GM23338 (cell line): ENCODE data around the gene COL26A1. TPM values are rescaled to one million over a fixed set of nuclear protein-coding genes. Genes with fewer than 3 reads are reported as not detected.
"Not testable (repeated sequence)": the region's sequence is repeated elsewhere in the genome, so short reads cannot be mapped to it uniquely, and the experiment has no call there.

ENCODE experiments used
- ATAC-seq: fragments of 200-7000 bp; cut with Tn5 transposase; 3 replicates; pipeline ENCODE4 v1.9.1; 2020
- DNase-seq: peaks from one replicate; pipeline ENCODE4 v3.0.0-alpha.2; 2015; ENCODE audit warnings: low spot score
- H2AFZ ChIP-seq: fragments of 200-600 bp; sonication (generic); 2 replicates; pipeline ENCODE4 v1.8.0; 2016; ENCODE audit warnings: antibody characterized with exemption, mild to moderate bottlenecking, moderate library complexity
- H3F3A ChIP-seq: fragments of 200-600 bp; sonication (generic); replicated peaks from 2 replicates; pipeline ENCODE4 v1.8.0; 2017; ENCODE audit warnings: antibody characterized with exemption, mixed run types, low read depth
- H3K27ac ChIP-seq: fragments of 200-600 bp; sonication (generic); 2 replicates; pipeline ENCODE4 v1.6.1; 2016; ENCODE audit warnings: low read depth
- H3K27me3 ChIP-seq: fragments of 200-600 bp; sonication (generic); 2 replicates; pipeline ENCODE4 v1.8.0; 2016; ENCODE audit warnings: mild to moderate bottlenecking, mixed run types, moderate library complexity; ENCODE audit not compliant: insufficient read depth
- H3K36me3 ChIP-seq: fragments of 200-600 bp; sonication (generic); 2 replicates; pipeline ENCODE4 v1.8.0; 2016; ENCODE audit warnings: mild to moderate bottlenecking; ENCODE audit not compliant: insufficient read depth
- H3K4me1 ChIP-seq: fragments of 200-600 bp; sonication (generic); 2 replicates; pipeline ENCODE4 v1.8.0; 2016; ENCODE audit warnings: mild to moderate bottlenecking, moderate library complexity; ENCODE audit not compliant: insufficient read depth
- H3K4me2 ChIP-seq: fragments of 200-600 bp; sonication (generic); 2 replicates; pipeline ENCODE4 v1.7.1; 2017; ENCODE audit warnings: mixed run types
- H3K4me3 ChIP-seq: fragments of 200-600 bp; sonication (generic); 2 replicates; pipeline ENCODE4 v1.6.1; 2016; ENCODE audit warnings: mixed run types
- H3K79me2 ChIP-seq: fragments of 200-600 bp; sonication (generic); replicated peaks from 2 replicates; pipeline ENCODE4 v1.8.0; 2017; ENCODE audit warnings: mild to moderate bottlenecking; ENCODE audit not compliant: insufficient read depth
- H3K9me2 ChIP-seq: fragments of 200-600 bp; sonication (generic); 2 replicates; pipeline ENCODE4 v1.8.0; 2017; ENCODE audit not compliant: insufficient read depth
- H4K20me1 ChIP-seq: fragments of 200-600 bp; sonication (generic); replicated peaks from 2 replicates; pipeline ENCODE4 v1.8.0; 2017; ENCODE audit warnings: mild to moderate bottlenecking; ENCODE audit not compliant: insufficient read depth
- H3K27ac Mint-ChIP-seq: 2 replicates; pipeline ENCODE4 v1.8.0; 2020; ENCODE audit warnings: inconsistent platforms, mild to moderate bottlenecking, moderate library complexity, mixed read lengths
- H3K27me3 Mint-ChIP-seq: 3 replicates; pipeline ENCODE4 v1.8.0; 2022; ENCODE audit warnings: low read depth, mild to moderate bottlenecking, moderate library complexity, mixed read lengths, inconsistent platforms; ENCODE audit not compliant: insufficient read depth, poor library complexity
- H3K36me3 Mint-ChIP-seq: 3 replicates; pipeline ENCODE4 v1.8.0; 2021; ENCODE audit warnings: low read depth, mild to moderate bottlenecking, inconsistent platforms, moderate library complexity, mixed read lengths
- H3K4me1 Mint-ChIP-seq: 3 replicates; pipeline ENCODE4 v1.8.0; 2020; ENCODE audit warnings: mild to moderate bottlenecking, inconsistent platforms, mixed read lengths
- H3K4me3 Mint-ChIP-seq: 3 replicates; pipeline ENCODE4 v1.8.0; 2021; ENCODE audit warnings: moderate library complexity, mild to moderate bottlenecking, inconsistent platforms, mixed read lengths
- H3K9me3 Mint-ChIP-seq: 3 replicates; pipeline ENCODE4 v1.8.0; 2020; ENCODE audit warnings: moderate library complexity, mild to moderate bottlenecking, inconsistent platforms, mixed read lengths
- EZH2 ChIP-seq: fragments of 200-600 bp; sonication (generic); IDR thresholded peaks from one replicate; pipeline ENCODE4 v1.8.0; 2017; ENCODE audit warnings: antibody characterized with exemption, mild to moderate bottlenecking, low read depth; ENCODE audit not compliant: unreplicated experiment
- EZH2phosphoT487 ChIP-seq: fragments of 200-600 bp; sonication (generic); IDR thresholded peaks from one replicate; pipeline ENCODE4 v1.8.1; 2018; ENCODE audit warnings: antibody characterized with exemption; ENCODE audit not compliant: unreplicated experiment
- NANOG ChIP-seq: IDR thresholded peaks from 2 replicates; pipeline ENCODE4 v1.6.1; 2016; ENCODE audit warnings: antibody characterized with exemption, borderline replicate concordance
- POLR2AphosphoS5 ChIP-seq: IDR thresholded peaks from 2 replicates; pipeline ENCODE4 v1.6.1; 2016; ENCODE audit warnings: antibody characterized with exemption, low read depth
- ZNF462 ChIP-seq: fragments of 250-450 bp; sonication (Bioruptor Pico); IDR thresholded peaks from 2 replicates; pipeline ENCODE4 v1.5.0; 2020; ENCODE audit warnings: mild to moderate bottlenecking, moderate library complexity
- polyA plus RNA-seq: library from polyadenylated mRNA; unstranded; fragments of >200 nt; fragmentation: Nextera tagmentation; extraction: Ambion mirVana; gene quantifications from 2 replicates; pipeline ENCODE4 v1.2.1, GENCODE V29; 2016
- total RNA-seq: library from RNA; depleted of rRNA; stranded (reverse); fragments of >200 nt; shearing (Covaris generic); gene quantifications from 2 replicates; pipeline ENCODE4 v1.2.3, GENCODE V29; 2014

COL26A1 gene
- total and polyA plus RNA-seq, 2 experiments from 2014 or later = 17.8 to 55.0 TPM

- no peak for TF ChIP-seq ZNF462 (CRISPR knock-in tag)
These were observed 19.8 kb upstream of the COL26A1 start (continued) for GRCh38 chr7:101342892-101343291.

- Histone ChIP-seq H3K36me3 (no peaks in the 10 kb centered on the region), H3K4me3 (no peak overlapping the region), H3K27ac (no peak overlapping the region), H3K4me1 (no peaks in the 10 kb centered on the region), H3K27me3 (no peaks in the 10 kb centered on the region), H3K4me2 (no peak overlapping the region), H3K79me2 (no peaks in the 10 kb centered on the region), H4K20me1 (no peaks in the 10 kb centered on the region), H3F3A (peaks cover 2% of the 10 kb centered on the region; the same call in 1 of the 2 replicates), H3K9me2 (no peaks in the 10 kb centered on the region), H2AFZ (no peak overlapping the region)
- ATAC-seq = no peak
- no peak overlapping the region for H3K27ac Mint-ChIP-seq
- H3K4me3 Mint-ChIP-seq = no peak overlapping the region
- H3K27me3 Mint-ChIP-seq = peaks cover 7% of the 10 kb centered on the region
- H3K9me3 Mint-ChIP-seq = peaks cover 10% of the 10 kb centered on the region; the same call in 2 of the 3 replicates
- no peaks in the 10 kb centered on the region for H3K4me1 Mint-ChIP-seq
- TF ChIP-seq EZH2 (no peak), EZH2phosphoT487 (no peak), POLR2AphosphoS5 (no peak), NANOG (no peak)
- H3K36me3 Mint-ChIP-seq = peaks cover 11% of the 10 kb centered on the region
- no peak for DNase-seq
These were observed 15.2 kb upstream of the COL26A1 start for GRCh38 chr7:101347477-101347876.

GRCh38 chr7:101348456-101349067 lies 14.1 kb upstream of the COL26A1 start:
- not testable (repeated sequence) for H3K79me2 ChIP-seq, H3K9me2 ChIP-seq, H3K4me3 Mint-ChIP-seq, ATAC-seq, H3F3A ChIP-seq, H3K27ac ChIP-seq, H3K4me1 Mint-ChIP-seq, H3K27ac Mint-ChIP-seq, H3K36me3 ChIP-seq, H4K20me1 ChIP-seq, DNase-seq, H3K27me3 Mint-ChIP-seq, H3K4me2 ChIP-seq, H3K4me3 ChIP-seq, H3K4me1 ChIP-seq, H2AFZ ChIP-seq, H3K27me3 ChIP-seq
- H3K9me3 Mint-ChIP-seq = peaks cover 10% of the 10 kb centered on the region; the same call in 2 of the 3 replicates
- H3K36me3 Mint-ChIP-seq = peaks cover 11% of the 10 kb centered on the region

GRCh38 chr7:101349300-101349699 lies 13.4 kb upstream of the COL26A1 start:
- H3K9me2 ChIP-seq, H3K27me3 Mint-ChIP-seq, H4K20me1 ChIP-seq, H3K27ac ChIP-seq, H3K27ac Mint-ChIP-seq, H3F3A ChIP-seq, DNase-seq, H3K4me3 Mint-ChIP-seq, H3K4me1 ChIP-seq, H3K4me3 ChIP-seq, H3K79me2 ChIP-seq, H3K36me3 ChIP-seq, H3K4me1 Mint-ChIP-seq, H2AFZ ChIP-seq, H3K4me2 ChIP-seq, H3K27me3 ChIP-seq, ATAC-seq: not testable (repeated sequence)
- peaks cover 10% of the 10 kb centered on the region; the same call in 2 of the 3 replicates for H3K9me3 Mint-ChIP-seq
- H3K36me3 Mint-ChIP-seq = peaks cover 11% of the 10 kb centered on the region
